Astrocyte (in vitro differentiated cells and primary cell): Measurements from ENCODE around the gene ANKS1A. TPM values are rescaled to one million over a fixed set of nuclear protein-coding genes. Genes with fewer than 3 reads are reported as not detected.

ENCODE experiments used
- DNase-seq: peaks from one replicate; pipeline ENCODE4 v3.0.0-alpha.2; 2010; ENCODE audit warnings: low read depth
- FAIRE-seq: peaks from 2 replicates; lab custom pipeline; 2011; peaks lifted over from hg19 to GRCh38; lab: Jason Lieb, UNC
- H2AFZ ChIP-seq: 2 replicates; pipeline ENCODE4 v1.6.0; 2012; ENCODE audit warnings: low read depth, low read length, inconsistent platforms
- H3K27ac ChIP-seq: 2 replicates; pipeline ENCODE4 v1.5.1; 2011; ENCODE audit warnings: low read depth, low read length, inconsistent platforms
- H3K27me3 ChIP-seq: 2 replicates; pipeline ENCODE4 v1.6.0; 2011; ENCODE audit warnings: low read length, inconsistent platforms; ENCODE audit not compliant: insufficient read depth
- H3K36me3 ChIP-seq: 2 replicates; pipeline ENCODE4 v1.5.1; 2011; ENCODE audit warnings: low read length, inconsistent platforms; ENCODE audit not compliant: insufficient read depth
- H3K4me1 ChIP-seq: 2 replicates; pipeline ENCODE4 v1.5.1; 2011; ENCODE audit warnings: low read length, inconsistent platforms; ENCODE audit not compliant: insufficient read depth
- H3K4me2 ChIP-seq: 2 replicates; pipeline ENCODE4 v1.6.0; 2012; ENCODE audit warnings: low read length, inconsistent platforms
- H3K4me3 ChIP-seq: 2 replicates; pipeline ENCODE4 v1.5.1; 2011; ENCODE audit warnings: low read depth, mild to moderate bottlenecking, low read length, inconsistent platforms; ENCODE audit not compliant: insufficient read depth
- H3K79me2 ChIP-seq: 2 replicates; pipeline ENCODE4 v1.6.0; 2012; ENCODE audit warnings: mild to moderate bottlenecking, low read length, inconsistent platforms; ENCODE audit not compliant: insufficient read depth
- H3K9ac ChIP-seq: 2 replicates; pipeline ENCODE4 v1.6.0; 2012; ENCODE audit warnings: mild to moderate bottlenecking, low read length, inconsistent platforms
- H3K9me3 ChIP-seq: 2 replicates; pipeline ENCODE4 v1.5.1; 2012; ENCODE audit warnings: low read depth, mild to moderate bottlenecking, low read length, inconsistent platforms; ENCODE audit not compliant: insufficient read depth
- H4K20me1 ChIP-seq: 2 replicates; pipeline ENCODE4 v1.6.0; 2012; ENCODE audit warnings: low read length, inconsistent platforms; ENCODE audit not compliant: insufficient read depth
- H3K27ac Mint-ChIP-seq: one replicate; pipeline ENCODE4 v1.8.0; 2021; ENCODE audit warnings: mild to moderate bottlenecking, mixed read lengths; ENCODE audit not compliant: unreplicated experiment
- H3K27me3 Mint-ChIP-seq: one replicate; pipeline ENCODE4 v1.8.0; 2021; ENCODE audit warnings: low read depth, mixed read lengths; ENCODE audit not compliant: unreplicated experiment
- H3K36me3 Mint-ChIP-seq: one replicate; pipeline ENCODE4 v1.8.0; 2021; ENCODE audit warnings: low read depth, mixed read lengths; ENCODE audit not compliant: unreplicated experiment
- H3K4me1 Mint-ChIP-seq: one replicate; pipeline ENCODE4 v1.8.0; 2021; ENCODE audit warnings: low read depth, mixed read lengths; ENCODE audit not compliant: unreplicated experiment
- H3K4me3 Mint-ChIP-seq: one replicate; pipeline ENCODE4 v1.8.0; 2021; ENCODE audit warnings: mild to moderate bottlenecking, moderate library complexity, mixed read lengths; ENCODE audit not compliant: unreplicated experiment
- H3K9me3 Mint-ChIP-seq: one replicate; pipeline ENCODE4 v1.8.0; 2021; ENCODE audit warnings: mild to moderate bottlenecking, mixed read lengths; ENCODE audit not compliant: unreplicated experiment
- EZH2 ChIP-seq: IDR thresholded peaks from 2 replicates; pipeline ENCODE4 v1.6.1; 2012; ENCODE audit warnings: mild to moderate bottlenecking, low read length, inconsistent platforms; ENCODE audit not compliant: insufficient read depth
- total RNA-seq: library from RNA; stranded (reverse); gene quantifications from 2 replicates; pipeline ENCODE4 v1.2.1, GENCODE V29; 2021
- TF ChIP-seq, protein P1 (sequence below): IDR thresholded peaks from 2 replicates; pipeline ENCODE4 v1.5.1; 2011; ENCODE audit warnings: low read depth, mild to moderate bottlenecking, inconsistent platforms, low read length, moderate library complexity; ENCODE audit not compliant: insufficient read depth

Gene ANKS1A
- total RNA-seq, 1 donor from 2014 or later = 18.0 TPM

DNA sequence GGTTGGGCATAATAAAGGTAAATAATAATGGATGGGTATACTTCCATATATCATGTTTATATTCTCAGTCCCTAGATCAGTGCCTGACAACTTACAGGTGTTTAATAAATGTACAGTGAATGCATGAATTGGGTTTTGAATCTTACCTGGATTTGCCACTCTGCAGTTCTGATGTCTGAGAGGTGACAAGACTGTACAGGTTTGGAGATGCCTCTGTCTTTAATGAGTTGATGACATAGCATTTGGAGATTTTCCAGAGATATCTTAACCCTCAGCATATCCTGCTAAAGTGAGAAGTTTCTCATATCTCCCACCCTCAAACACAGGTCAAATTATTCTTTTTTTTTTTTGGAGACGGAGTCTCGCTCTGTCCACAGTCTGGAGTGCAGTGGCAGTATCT, 2.2 kb downstream of the ANKS1A start:
- Mint-ChIP-seq H3K36me3 (no peaks in the 10 kb centered on the region), H3K27ac (no peak overlapping the region), H3K27me3 (no peaks in the 10 kb centered on the region), H3K9me3 (no peaks in the 10 kb centered on the region), H3K4me3 (peak overlapping the region; percentile 93), H3K4me1 (peaks cover 6% of the 10 kb centered on the region)
- H3K4me2 ChIP-seq = no peak overlapping the region
- no peak overlapping the region for H2AFZ ChIP-seq
- FAIRE-seq (no peak), DNase-seq (no peak)
- H3K36me3 ChIP-seq = no peaks in the 10 kb centered on the region
- H3K9ac ChIP-seq = no peak overlapping the region
- H4K20me1 ChIP-seq = peaks cover 47% of the 10 kb centered on the region
- no peak overlapping the region for H3K4me3 ChIP-seq
- no peaks in the 10 kb centered on the region for H3K27me3 ChIP-seq
- TF ChIP-seq EZH2 = no peak
- TF ChIP-seq, protein P1, sequence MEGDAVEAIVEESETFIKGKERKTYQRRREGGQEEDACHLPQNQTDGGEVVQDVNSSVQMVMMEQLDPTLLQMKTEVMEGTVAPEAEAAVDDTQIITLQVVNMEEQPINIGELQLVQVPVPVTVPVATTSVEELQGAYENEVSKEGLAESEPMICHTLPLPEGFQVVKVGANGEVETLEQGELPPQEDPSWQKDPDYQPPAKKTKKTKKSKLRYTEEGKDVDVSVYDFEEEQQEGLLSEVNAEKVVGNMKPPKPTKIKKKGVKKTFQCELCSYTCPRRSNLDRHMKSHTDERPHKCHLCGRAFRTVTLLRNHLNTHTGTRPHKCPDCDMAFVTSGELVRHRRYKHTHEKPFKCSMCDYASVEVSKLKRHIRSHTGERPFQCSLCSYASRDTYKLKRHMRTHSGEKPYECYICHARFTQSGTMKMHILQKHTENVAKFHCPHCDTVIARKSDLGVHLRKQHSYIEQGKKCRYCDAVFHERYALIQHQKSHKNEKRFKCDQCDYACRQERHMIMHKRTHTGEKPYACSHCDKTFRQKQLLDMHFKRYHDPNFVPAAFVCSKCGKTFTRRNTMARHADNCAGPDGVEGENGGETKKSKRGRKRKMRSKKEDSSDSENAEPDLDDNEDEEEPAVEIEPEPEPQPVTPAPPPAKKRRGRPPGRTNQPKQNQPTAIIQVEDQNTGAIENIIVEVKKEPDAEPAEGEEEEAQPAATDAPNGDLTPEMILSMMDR = no peak
- no peak overlapping the region for H3K27ac ChIP-seq
- peaks cover 48% of the 10 kb centered on the region for H3K79me2 ChIP-seq
- peaks cover 5% of the 10 kb centered on the region for H3K4me1 ChIP-seq
- no peaks in the 10 kb centered on the region for H3K9me3 ChIP-seq

GRCh38 chr6:34894693-34895092, 5.6 kb downstream of the ANKS1A start:
- Mint-ChIP-seq H3K36me3 (no peaks in the 10 kb centered on the region), H3K4me1 (peaks cover 3% of the 10 kb centered on the region), H3K27me3 (no peaks in the 10 kb centered on the region), H3K4me3 (no peak overlapping the region), H3K27ac (no peak overlapping the region), H3K9me3 (no peaks in the 10 kb centered on the region)
- DNase-seq (no peak), FAIRE-seq (no peak)
- Histone ChIP-seq H3K36me3 (no peaks in the 10 kb centered on the region), H3K27me3 (no peaks in the 10 kb centered on the region), H3K4me1 (peaks cover 5% of the 10 kb centered on the region), H3K9ac (no peak overlapping the region), H3K4me3 (no peak overlapping the region), H3K27ac (no peak overlapping the region), H3K4me2 (no peak overlapping the region), H3K79me2 (peaks cover 46% of the 10 kb centered on the region), H2AFZ (no peak overlapping the region), H4K20me1 (peaks cover 75% of the 10 kb centered on the region), H3K9me3 (no peaks in the 10 kb centered on the region)
- no peak for TF ChIP-seq EZH2
- TF ChIP-seq, protein P1 = no peak

DNA sequence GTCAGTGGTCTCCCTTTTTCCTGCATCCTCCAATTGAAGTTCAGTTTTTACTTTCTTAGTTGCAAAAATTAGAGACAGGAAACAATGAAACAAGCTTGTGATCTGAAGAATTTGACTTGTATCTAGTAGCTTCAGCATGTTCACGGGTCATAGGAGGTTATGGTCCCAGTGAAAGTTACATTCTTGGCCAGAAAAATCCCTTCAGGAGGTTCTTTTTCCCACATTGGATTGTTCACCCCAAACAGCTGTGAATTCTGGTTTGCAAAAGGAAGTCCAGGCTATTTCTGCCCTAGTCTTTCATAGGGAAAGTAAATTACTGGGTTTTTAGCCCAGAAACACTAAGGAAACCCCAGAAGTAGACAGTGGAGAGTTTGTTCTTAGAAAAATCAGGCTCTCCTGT, 8.1 kb downstream of the ANKS1A start:
- Mint-ChIP-seq H3K27ac (no peak overlapping the region), H3K36me3 (no peaks in the 10 kb centered on the region), H3K27me3 (no peaks in the 10 kb centered on the region), H3K9me3 (no peaks in the 10 kb centered on the region), H3K4me1 (peaks cover 11% of the 10 kb centered on the region), H3K4me3 (no peak overlapping the region)
- Histone ChIP-seq H3K36me3 (no peaks in the 10 kb centered on the region), H3K4me1 (no peaks in the 10 kb centered on the region), H3K27ac (no peak overlapping the region), H2AFZ (no peak overlapping the region), H3K79me2 (peaks cover 37% of the 10 kb centered on the region), H3K9ac (no peak overlapping the region), H3K4me3 (no peak overlapping the region), H4K20me1 (peaks cover 81% of the 10 kb centered on the region), H3K4me2 (no peak overlapping the region), H3K9me3 (no peaks in the 10 kb centered on the region), H3K27me3 (no peaks in the 10 kb centered on the region)
- DNase-seq (no peak), FAIRE-seq (no peak)
- no peak for TF ChIP-seq EZH2
- TF ChIP-seq, protein P1 = no peak
